Left ventricle myocardium inferior (tissue), 1 donor: ENCODE measurements around the gene PDS5A. TPM values are rescaled to one million over a fixed set of nuclear protein-coding genes. Genes with fewer than 3 reads are reported as not detected.
"Not testable (repeated sequence)": the region's sequence is repeated elsewhere in the genome, so short reads cannot be mapped to it uniquely, and the experiment has no call there.

Experiments
- DNase-seq: peaks from one replicate; pipeline ENCODE4 v3.0.0-alpha.2; 2020
- H3K27ac ChIP-seq: fragments of 200-600 bp; replicated peaks from 2 replicates; pipeline ENCODE4 v1.8.0; 2021
- H3K27me3 ChIP-seq: fragments of 200-600 bp; 2 replicates; pipeline ENCODE4 v1.8.0; 2021; ENCODE audit warnings: low read depth
- H3K36me3 ChIP-seq: fragments of 200-600 bp; 2 replicates; pipeline ENCODE4 v1.8.0; 2021
- H3K4me1 ChIP-seq: fragments of 200-600 bp; 2 replicates; pipeline ENCODE4 v1.8.0; 2021
- H3K4me3 ChIP-seq: fragments of 200-600 bp; 2 replicates; pipeline ENCODE4 v1.8.0; 2021; ENCODE audit warnings: mild to moderate bottlenecking, moderate library complexity
- H3K9me3 ChIP-seq: fragments of 200-600 bp; replicated peaks from 2 replicates; pipeline ENCODE4 v1.8.0; 2021
- intact Hi-C: fragments of 100-400 bp; cut with micrococcal nuclease; formaldehyde crosslinking; loops from one replicate; pipeline ENCODE4 v1.11.0; 2022
- total RNA-seq: library from RNA; stranded (reverse); fragmentation: NEBNext Ultra II Directional; extraction: Animal tissue kit (Norgen Biotek cat#: 25700); gene quantifications from one replicate; pipeline ENCODE4 v1.2.1, GENCODE V29; 2021
- TF ChIP-seq, protein P1 (sequence below): fragments of 200-600 bp; IDR thresholded peaks from 2 replicates; pipeline ENCODE4 v1.8.0; 2021; ENCODE audit warnings: antibody characterized with exemption, mild to moderate bottlenecking, borderline replicate concordance
- donor health status: DM: no; HTN: yes; CAD: no; lungs with severe emphysema.

Gene PDS5A
- total RNA-seq, 1 donor from 2014 or later, result 29.3 TPM

DNA sequence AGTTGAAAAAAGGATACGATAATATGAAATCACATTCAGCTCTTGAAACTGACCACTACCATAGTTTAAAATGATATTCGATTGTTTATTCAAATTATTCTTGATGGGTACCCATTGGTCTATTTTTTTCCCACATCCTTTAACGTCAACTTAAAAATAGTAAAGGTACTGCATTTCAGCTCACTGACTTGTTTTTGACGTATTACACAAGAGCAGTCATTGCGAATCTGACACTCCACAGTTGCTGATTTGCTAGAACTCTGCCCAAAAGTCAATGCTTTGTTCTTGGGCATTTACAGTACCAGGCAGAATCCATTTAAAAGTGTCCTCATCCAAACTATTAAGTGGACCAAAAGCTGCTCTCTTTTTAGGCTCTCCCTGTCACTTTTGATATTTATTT lies 1.2 kb upstream of the PDS5A start:
- DNase-seq, result no peak
- H3K4me3 ChIP-seq, result no peak overlapping the region
- H3K27me3 ChIP-seq, result no peaks in the 10 kb centered on the region
- H3K4me1 ChIP-seq, result peaks cover 39% of the 10 kb centered on the region
- H3K9me3 ChIP-seq, result no peaks in the 10 kb centered on the region
- H3K27ac ChIP-seq, result peak overlapping the region; percentile 91
- intact Hi-C loops, result loop anchor here (5.0 kb wide), 1 partner anchor 282 kb away; the partner anchor contains the start of gene UBE2K
- H3K36me3 ChIP-seq, result peaks cover 13% of the 10 kb centered on the region
- TF ChIP-seq, protein P1, sequence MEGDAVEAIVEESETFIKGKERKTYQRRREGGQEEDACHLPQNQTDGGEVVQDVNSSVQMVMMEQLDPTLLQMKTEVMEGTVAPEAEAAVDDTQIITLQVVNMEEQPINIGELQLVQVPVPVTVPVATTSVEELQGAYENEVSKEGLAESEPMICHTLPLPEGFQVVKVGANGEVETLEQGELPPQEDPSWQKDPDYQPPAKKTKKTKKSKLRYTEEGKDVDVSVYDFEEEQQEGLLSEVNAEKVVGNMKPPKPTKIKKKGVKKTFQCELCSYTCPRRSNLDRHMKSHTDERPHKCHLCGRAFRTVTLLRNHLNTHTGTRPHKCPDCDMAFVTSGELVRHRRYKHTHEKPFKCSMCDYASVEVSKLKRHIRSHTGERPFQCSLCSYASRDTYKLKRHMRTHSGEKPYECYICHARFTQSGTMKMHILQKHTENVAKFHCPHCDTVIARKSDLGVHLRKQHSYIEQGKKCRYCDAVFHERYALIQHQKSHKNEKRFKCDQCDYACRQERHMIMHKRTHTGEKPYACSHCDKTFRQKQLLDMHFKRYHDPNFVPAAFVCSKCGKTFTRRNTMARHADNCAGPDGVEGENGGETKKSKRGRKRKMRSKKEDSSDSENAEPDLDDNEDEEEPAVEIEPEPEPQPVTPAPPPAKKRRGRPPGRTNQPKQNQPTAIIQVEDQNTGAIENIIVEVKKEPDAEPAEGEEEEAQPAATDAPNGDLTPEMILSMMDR, result no peak

DNA sequence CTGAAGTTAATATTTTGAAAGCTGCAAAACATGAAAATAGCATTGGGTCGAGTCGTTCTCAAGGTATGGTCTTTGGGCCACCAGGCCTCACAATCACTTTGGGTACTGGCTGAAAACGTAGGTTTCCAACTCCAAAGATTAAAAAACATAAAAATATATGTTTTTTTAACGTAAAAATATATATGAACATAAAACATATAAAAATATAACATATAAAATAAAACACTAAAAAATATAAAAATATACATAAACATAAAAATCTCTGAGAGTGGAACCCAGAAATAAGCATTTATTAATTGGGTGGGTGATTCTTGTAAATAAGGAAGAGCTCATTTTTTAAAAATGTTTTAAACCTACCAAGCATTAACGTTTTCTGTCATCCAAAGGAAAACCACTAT lies 666 bp upstream of the PDS5A start:
- intact Hi-C loops, result loop anchor here (5.0 kb wide), 1 partner anchor 281 kb away; the partner anchor contains the start of gene UBE2K

DNA sequence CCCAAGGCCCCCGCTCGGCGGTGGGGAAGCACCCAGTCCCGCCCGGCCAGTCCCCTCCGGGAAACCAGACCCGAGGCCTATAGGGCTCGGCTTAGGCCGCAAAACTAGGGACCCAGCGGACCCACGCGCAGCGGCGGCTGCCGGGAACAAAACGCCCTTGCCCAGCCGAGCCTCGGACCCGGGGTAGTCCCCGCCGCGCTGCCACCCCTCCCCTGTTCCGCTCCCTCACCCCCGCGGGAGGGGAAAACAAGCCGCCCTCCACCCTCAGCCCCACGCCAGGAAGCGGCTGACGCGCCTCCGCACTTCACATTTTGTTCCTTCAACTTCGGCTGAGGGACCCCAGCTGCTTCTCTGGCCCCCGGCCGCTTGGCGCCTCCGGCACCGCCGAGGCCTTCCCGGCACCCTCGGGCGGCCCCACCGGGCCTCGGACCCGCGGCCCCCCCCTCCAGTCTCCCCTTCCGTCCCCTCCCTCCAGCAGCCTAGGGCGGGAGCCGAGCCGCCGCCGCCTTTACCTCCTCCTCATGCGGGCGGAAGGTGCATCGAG lies 694 bp downstream of the PDS5A start:
- Histone ChIP-seq H3K36me3 (peaks cover 24% of the 10 kb centered on the region), H3K27ac (peak overlapping the region; percentile 91), H3K4me1 (peaks cover 44% of the 10 kb centered on the region), H3K27me3 (no peaks in the 10 kb centered on the region), H3K4me3 (peak overlapping the region; percentile 86), H3K9me3 (no peaks in the 10 kb centered on the region)
- DNase-seq, result no peak
- TF ChIP-seq, protein P1, result no peak
- intact Hi-C loops, result loop anchor here (5.0 kb wide), 1 partner anchor 280 kb away; the partner anchor contains the start of gene UBE2K

More for the DNA sequence above, 666 bp upstream of the PDS5A start:
- Histone ChIP-seq H3K27ac (peak overlapping the region; percentile 91), H3K4me1 (peaks cover 41% of the 10 kb centered on the region), H3K9me3 (no peaks in the 10 kb centered on the region), H3K36me3 (peaks cover 17% of the 10 kb centered on the region), H3K27me3 (no peaks in the 10 kb centered on the region), H3K4me3 (peak overlapping the region; percentile 86)
- TF ChIP-seq, protein P1, result no peak
- DNase-seq, result no peak

DNA sequence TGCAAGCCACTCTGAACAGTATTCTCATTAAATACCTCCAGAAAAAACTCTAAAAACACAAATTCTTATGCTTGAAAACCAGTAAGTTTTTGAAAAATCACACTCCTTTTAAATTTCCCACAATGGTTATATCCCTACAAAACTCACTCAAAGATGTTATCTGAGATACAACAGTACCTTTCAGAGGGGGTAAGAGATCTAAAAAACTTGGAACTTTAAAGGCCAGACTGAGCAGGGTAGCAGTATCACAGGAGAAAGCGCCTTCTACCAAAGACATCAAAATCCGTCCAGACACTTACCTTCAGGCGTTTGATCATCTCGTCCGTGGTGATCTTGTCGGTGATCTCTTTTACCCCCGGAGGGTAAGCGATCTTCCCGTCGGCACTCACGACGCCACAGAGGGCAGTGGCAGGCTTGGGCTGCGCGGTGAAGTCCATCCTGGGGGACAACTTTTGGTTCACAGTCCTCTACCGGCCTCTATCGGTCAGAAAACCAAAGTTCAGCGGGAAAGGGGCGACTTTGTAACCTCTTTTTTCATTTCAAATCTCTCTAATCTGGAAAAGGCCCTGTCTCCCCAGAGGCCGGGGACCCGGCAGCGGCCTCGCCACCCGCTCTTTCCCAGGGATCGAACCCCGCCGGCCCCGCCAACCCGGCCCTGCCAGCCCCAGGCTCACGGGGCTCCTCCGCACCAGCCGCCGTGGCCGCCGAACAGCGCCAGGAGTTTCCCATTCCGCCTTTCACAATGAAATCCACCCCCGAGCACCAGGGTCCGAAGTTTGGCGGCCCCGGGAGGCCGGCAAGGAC lies 1.4 kb downstream of the PDS5A start:
- DNase-seq, result peak; percentile 72
- H3K4me1 ChIP-seq, result peaks cover 45% of the 10 kb centered on the region
- H3K36me3 ChIP-seq, result peaks cover 24% of the 10 kb centered on the region
- TF ChIP-seq, protein P1, result peak; percentile 90
- no peaks in the 10 kb centered on the region for H3K9me3 ChIP-seq
- peak overlapping the region; percentile 91 for H3K27ac ChIP-seq
- H3K27me3 ChIP-seq, result no peaks in the 10 kb centered on the region
- intact Hi-C loops, result loop anchor here (5.0 kb wide), 1 partner anchor 279 kb away; the partner anchor contains the start of gene UBE2K
- peak overlapping the region; percentile 86 for H3K4me3 ChIP-seq

DNA sequence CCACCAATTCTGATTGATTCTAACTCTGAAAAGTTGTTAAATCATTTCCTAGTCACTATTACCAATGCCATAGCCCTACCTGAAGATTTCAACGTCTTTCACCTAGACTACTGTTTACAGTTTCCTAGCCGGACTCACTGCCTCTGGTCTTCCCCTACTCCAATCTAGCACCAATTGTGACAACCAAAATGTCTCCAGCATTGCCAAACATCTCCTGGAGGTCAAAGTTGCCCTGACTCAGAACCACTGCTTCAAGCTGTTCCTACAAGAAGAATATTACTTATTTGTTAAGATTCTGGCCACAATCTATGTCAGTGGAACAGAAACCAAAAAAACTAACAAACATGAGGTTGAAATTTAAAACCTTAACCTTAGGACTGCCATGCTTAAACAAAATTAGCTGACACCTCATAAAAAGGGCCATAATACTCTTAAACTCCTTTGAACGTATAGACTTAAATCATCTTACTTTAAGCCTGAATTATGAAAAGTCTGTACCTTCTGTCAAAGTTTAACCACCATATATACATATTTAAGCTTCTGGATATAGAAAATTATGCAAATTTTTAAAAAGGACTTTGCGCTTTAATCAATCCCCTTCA lies 2.1 kb downstream of the PDS5A start:
- TF ChIP-seq, protein P1, result no peak
- H3K27ac ChIP-seq, result peak overlapping the region; percentile 91
- H3K4me3 ChIP-seq, result peak overlapping the region; percentile 86
- peaks cover 53% of the 10 kb centered on the region for H3K4me1 ChIP-seq
- H3K9me3 ChIP-seq, result no peaks in the 10 kb centered on the region
- intact Hi-C loops, result loop anchor here (5.0 kb wide), 1 partner anchor 278 kb away; the partner anchor contains the start of gene UBE2K
- H3K36me3 ChIP-seq, result peaks cover 24% of the 10 kb centered on the region
- H3K27me3 ChIP-seq, result no peaks in the 10 kb centered on the region
- no peak for DNase-seq

DNA sequence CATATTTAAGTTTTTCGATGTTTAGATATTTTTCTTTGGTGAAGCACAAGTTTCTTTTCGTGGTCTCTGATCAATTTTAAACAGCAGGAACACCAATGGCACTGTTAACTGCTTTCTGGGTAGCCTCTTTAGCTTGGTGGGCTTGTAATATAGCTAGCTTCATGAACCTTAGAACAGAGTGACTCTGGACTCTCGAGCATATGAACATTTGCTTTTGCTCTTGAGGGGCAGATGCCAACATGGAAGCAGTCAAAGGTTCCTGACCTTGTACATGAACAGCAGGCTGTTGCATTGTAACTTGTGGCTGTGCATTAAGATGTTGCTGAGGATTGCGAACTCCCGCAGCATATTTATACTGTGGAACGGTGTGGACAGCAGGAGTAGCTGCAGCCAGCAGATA lies 4.7 kb downstream of the PDS5A start:
- DNase-seq, H3K4me3 ChIP-seq, H3K27me3 ChIP-seq, intact Hi-C loops, H3K27ac ChIP-seq, H3K9me3 ChIP-seq: not testable (repeated sequence)
- Histone ChIP-seq H3K4me1 (peaks cover 62% of the 10 kb centered on the region), H3K36me3 (peaks cover 24% of the 10 kb centered on the region)
